ENCODE measurements around the gene CRIM1.

GRCh38 chr2:36534275-36534799 lies 178.8 kb downstream of the CRIM1 start:
- no peak for TF ChIP-seq PHF8 (conservative IDR thresholded peaks at IDR 0.05; ENCODE audit: low read depth, low read length)
- TF ChIP-seq CTCF (IDR thresholded peaks at IDR 0.05; ENCODE audit: control extremely low read depth in 1 of 3, insufficient read depth in 1 of 3, low read depth in 1 of 3, low read length in 3 of 3) = no peak
- TF ChIP-seq, protein P1, sequence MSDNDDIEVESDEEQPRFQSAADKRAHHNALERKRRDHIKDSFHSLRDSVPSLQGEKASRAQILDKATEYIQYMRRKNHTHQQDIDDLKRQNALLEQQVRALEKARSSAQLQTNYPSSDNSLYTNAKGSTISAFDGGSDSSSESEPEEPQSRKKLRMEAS (IDR thresholded peaks at IDR 0.05) = no peak
- no peak for TF ChIP-seq POLR2A (IDR thresholded peaks at IDR 0.05; ENCODE audit: control extremely low read depth in 1 of 2, low read depth in 2 of 2, low read length in 2 of 2)
- no peak for TF ChIP-seq SAP30 (IDR thresholded peaks at IDR 0.05; ENCODE audit: insufficient read depth, insufficient replicate concordance, low read length)
- TF ChIP-seq CHD2 (IDR thresholded peaks at IDR 0.05; ENCODE audit: low read length) = no peak
